ENCODE results near the gene CDKL5.

CDKL5 gene

GRCh38 chrX:18537524-18537923 is 112.1 kb downstream of the CDKL5 start:
- no peak for DNase-seq (ENCODE audit: low read depth)
- no peak overlapping the region for H3K4me3 ChIP-seq (ENCODE audit: control insufficient read depth, low read depth, low read length)
- no peak for TF ChIP-seq CTCF (IDR thresholded peaks at IDR 0.05; ENCODE audit: control insufficient read depth, insufficient read depth, low read depth, low read length, missing control alignments)

- no peak for TF ChIP-seq CTCF (IDR thresholded peaks at IDR 0.05; ENCODE audit: control insufficient read depth, insufficient read depth, low read depth, low read length, missing control alignments)
- no peak for DNase-seq (ENCODE audit: low read depth)
- no peak overlapping the region for H3K4me3 ChIP-seq (ENCODE audit: control insufficient read depth, low read depth, low read length)
Observed at GRCh38 chrX:18542131-18542530, 116.7 kb downstream of the CDKL5 start.

GRCh38 chrX:18542905-18543304 is 117.5 kb downstream of the CDKL5 start:
- TF ChIP-seq CTCF (IDR thresholded peaks at IDR 0.05; ENCODE audit: control insufficient read depth, insufficient read depth, low read depth, low read length, missing control alignments) = no peak
- no peak for DNase-seq (ENCODE audit: low read depth)
- H3K4me3 ChIP-seq (ENCODE audit: control insufficient read depth, low read depth, low read length) = no peak overlapping the region

- no peak overlapping the region for H3K4me3 ChIP-seq (ENCODE audit: control insufficient read depth, low read depth, low read length)
- TF ChIP-seq CTCF (IDR thresholded peaks at IDR 0.05; ENCODE audit: control insufficient read depth, insufficient read depth, low read depth, low read length, missing control alignments) = no peak
- DNase-seq (ENCODE audit: low read depth) = no peak
Observed at GRCh38 chrX:18543738-18544137, 118.3 kb downstream of the CDKL5 start.

GRCh38 chrX:18545771-18546170 is 120.4 kb downstream of the CDKL5 start:
- H3K4me3 ChIP-seq (ENCODE audit: control insufficient read depth, low read depth, low read length) = no peak overlapping the region
- no peak for TF ChIP-seq CTCF (IDR thresholded peaks at IDR 0.05; ENCODE audit: control insufficient read depth, insufficient read depth, low read depth, low read length, missing control alignments)
- no peak for DNase-seq (ENCODE audit: low read depth)

- H3K4me3 ChIP-seq (ENCODE audit: control insufficient read depth, low read depth, low read length) = no peak overlapping the region
Observed at GRCh38 chrX:18548996-18549395, 123.6 kb downstream of the CDKL5 start.

More at GRCh38 chrX:18548996-18549395, 123.6 kb downstream of the CDKL5 start:
- DNase-seq (ENCODE audit: low read depth) = no peak
- no peak for TF ChIP-seq CTCF (IDR thresholded peaks at IDR 0.05; ENCODE audit: control insufficient read depth, insufficient read depth, low read depth, low read length, missing control alignments)
